EL (cell line): ENCODE data around the gene FN1.

Source experiments
- DNase-seq: peaks from one replicate; pipeline ENCODE4 v3.0.0-alpha.2; 2016

Gene FN1

GRCh38 chr2:215382011-215382410 is 53.9 kb downstream of the FN1 start:
- DNase-seq: no peak

- DNase-seq: no peak
Observed at GRCh38 chr2:215380699-215381098, 55.2 kb downstream of the FN1 start.

GRCh38 chr2:215379948-215380347 is 55.9 kb downstream of the FN1 start:
- DNase-seq: no peak

GRCh38 chr2:215379039-215379438 is 56.8 kb downstream of the FN1 start:
- DNase-seq: no peak

- DNase-seq: no peak
Observed at GRCh38 chr2:215378045-215378444, 57.8 kb downstream of the FN1 start.

GRCh38 chr2:215377283-215377682 is 58.6 kb downstream of the FN1 start:
- DNase-seq: no peak

GRCh38 chr2:215376103-215376780 is 59.6 kb downstream of the FN1 start:
- no peak for DNase-seq

GRCh38 chr2:215375467-215375830 is 60.4 kb downstream of the FN1 start:
- no peak for DNase-seq

- no peak for DNase-seq
Observed at GRCh38 chr2:215374642-215375466, 61.0 kb downstream of the FN1 start.

- DNase-seq: no peak
Observed at GRCh38 chr2:215374002-215374401, 61.9 kb downstream of the FN1 start.

GRCh38 chr2:215372968-215373649 is 62.8 kb downstream of the FN1 start:
- DNase-seq: no peak

GRCh38 chr2:215371915-215372897 is 63.7 kb downstream of the FN1 start:
- DNase-seq: no peak

GRCh38 chr2:215370112-215370965 is 65.5 kb downstream of the FN1 start:
- no peak for DNase-seq

- DNase-seq: no peak
Observed at GRCh38 chr2:215369181-215369760, 66.6 kb downstream of the FN1 start.

- DNase-seq: no peak
Observed at GRCh38 chr2:215368493-215368809, 67.4 kb downstream of the FN1 start.

- peak; percentile 68 for DNase-seq
Observed at GRCh38 chr2:215367662-215368492, 68.0 kb downstream of the FN1 start.

GRCh38 chr2:215366440-215367032 is 69.3 kb downstream of the FN1 start:
- no peak for DNase-seq

GRCh38 chr2:215365184-215365658 is 70.6 kb downstream of the FN1 start:
- DNase-seq: no peak

GRCh38 chr2:215364157-215365155 is 71.4 kb downstream of the FN1 start:
- no peak for DNase-seq
